NCI-H2107 (cell line): ENCODE data around the gene ANP32E.
A peak's percentile ranks its signal among the peaks of the same experiment; 100 is the strongest.

Source experiments
- DNase-seq: peaks from one replicate; lab custom pipeline; 2025; lab: John Stamatoyannopoulos, UW

ANP32E gene

DNA sequence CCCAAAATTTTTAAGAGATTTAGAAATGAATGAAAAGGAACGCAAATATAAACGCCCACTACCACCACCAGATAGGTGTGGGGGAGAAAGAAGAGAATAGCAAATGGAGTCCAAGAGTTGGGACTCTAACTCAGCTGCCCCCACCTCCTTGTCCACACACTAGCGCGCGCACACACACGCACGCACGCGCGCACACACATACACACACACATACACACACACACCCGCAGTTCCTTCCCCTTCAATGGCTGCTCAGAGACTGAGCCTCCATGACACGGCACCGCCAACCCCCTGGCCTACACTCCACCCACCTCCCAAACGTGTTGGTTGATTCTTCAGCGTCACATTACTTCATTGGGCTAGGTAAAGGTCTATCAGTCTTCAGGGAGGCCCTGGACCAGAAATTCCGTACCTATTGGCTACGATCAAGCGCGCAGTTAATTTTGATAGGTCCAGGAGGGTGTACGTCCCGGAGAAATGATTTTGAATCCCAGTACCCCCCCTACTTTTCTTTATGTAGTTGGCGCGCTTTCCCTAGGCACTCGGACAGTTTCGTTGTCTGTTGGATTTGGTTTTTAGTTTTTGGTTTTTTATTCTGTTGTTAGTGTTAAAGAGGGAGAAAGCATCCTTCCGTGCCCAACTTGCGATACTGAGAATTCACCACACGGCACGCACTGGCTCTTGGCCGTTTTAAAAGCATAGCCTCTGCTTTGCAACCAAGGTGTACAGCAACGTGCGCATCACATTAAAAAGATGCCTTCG lies at the start of gene ANP32E:
Gene ANP32E, minus strand, starts transcription at position 261 of the 762 bp plus-strand sequence. CDS start 326 bp downstream, outside the sequence.
- DNase-seq = peak; percentile 96

DNA sequence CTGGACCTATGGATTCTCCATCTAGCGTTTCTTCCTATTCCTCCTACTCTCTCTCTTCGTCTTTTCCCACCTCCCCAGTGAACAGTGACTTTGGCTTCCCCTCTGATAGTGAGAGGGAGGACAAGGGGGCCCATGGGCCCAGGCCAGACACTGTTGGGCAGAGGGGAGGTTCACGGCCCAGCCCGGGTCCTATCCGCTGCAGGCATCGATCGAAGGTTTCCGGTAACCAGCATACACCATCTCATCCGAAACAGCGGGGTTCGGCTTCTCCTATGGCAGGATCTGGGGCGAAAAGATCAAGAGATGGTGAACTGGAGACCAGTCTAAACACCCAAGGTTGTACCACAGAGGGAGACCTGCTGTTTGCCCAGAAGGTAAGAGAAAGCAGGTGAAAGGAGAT lies 47.3 kb upstream of the ANP32E start:
- DNase-seq = no peak

DNA sequence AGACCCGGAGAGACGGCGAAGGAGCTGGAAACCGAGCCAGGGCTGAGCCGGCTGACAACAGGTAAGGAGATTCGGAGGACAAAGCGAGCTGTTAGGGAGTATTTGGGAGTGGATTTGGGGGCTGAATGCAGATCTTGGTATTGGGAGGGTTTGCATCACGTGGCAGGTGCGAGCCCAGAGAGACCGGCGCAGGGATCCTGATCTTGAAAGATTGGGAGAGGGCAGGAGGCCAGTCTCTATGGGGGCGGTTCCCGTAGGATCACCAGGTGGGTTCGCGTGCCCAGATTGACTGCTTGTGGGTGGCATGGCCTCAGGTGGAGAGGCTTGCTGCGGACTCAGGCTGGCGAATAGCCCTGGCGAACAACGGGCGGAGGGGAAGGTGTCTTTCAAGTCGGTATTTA lies 46.6 kb upstream of the ANP32E start:
- DNase-seq = no peak

DNA sequence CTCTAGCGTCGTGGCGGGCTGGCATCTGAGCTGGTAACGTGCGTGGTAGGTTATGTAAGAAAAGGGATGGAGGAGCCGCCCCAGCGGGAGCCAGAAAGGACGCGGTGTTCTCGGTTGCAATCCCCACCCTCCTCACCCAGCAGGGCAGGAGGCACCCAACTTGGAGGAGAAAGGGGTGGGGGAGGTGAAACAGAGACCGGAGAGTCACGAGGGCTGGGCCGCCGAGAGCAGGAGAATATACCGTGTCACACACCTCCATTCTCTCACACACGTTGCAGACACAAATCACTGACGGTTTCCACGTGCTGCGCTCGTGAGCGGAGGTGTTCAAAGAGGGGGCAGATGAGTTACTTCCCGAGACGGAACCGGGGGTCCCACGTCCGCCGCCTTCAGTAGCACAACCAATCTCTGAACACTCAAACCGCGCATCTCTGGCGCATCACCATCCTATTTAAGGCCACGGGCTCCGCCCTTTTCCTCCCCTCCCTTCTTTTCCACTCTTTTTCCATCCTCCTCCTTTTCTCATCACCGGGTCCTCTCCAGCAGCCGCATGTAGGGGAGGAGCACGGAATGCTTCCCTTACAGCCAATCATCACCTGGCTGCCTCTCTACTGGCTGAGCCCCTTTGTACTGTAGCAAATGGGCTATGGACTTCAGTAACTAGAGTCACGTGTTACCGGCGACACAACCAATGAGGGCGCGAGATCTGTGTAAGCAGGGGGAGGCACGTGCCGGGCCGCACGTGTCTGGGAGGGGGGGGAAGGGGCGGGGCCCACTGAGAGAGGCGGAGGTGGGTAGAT lies 46.0 kb upstream of the ANP32E start, which contains the start of gene CIART:
Gene CIART, plus strand, starts transcription at position 797 of the 800 bp plus-strand sequence. CDS start 714 bp downstream, outside the sequence.
- DNase-seq = peak; percentile 97

DNA sequence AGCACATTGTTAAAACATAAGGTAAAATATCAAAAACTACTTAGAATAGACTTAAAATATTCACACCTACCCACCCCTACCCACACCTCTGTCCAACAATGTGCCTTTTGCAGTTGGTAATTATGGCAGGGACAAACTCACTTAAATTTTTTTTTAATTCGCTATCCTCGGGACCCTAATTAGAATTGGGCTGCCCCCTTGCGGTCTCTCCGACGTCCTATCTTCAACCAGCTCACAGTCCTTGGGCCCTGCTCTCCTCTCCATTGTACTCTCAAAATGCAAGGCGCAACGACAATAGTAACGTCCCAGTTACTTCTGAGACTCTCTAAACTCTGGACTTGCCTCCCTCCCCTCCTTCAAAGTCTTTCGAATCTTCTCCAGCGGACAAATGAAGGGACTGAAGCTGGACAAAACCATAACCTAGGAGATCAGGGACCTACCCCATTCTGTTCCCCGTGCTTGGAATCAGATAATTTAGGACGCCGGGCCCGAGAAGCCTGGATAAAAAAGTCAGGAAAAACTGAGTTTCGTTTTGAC lies 45.4 kb upstream of the ANP32E start:
- peak; percentile 59 for DNase-seq

DNA sequence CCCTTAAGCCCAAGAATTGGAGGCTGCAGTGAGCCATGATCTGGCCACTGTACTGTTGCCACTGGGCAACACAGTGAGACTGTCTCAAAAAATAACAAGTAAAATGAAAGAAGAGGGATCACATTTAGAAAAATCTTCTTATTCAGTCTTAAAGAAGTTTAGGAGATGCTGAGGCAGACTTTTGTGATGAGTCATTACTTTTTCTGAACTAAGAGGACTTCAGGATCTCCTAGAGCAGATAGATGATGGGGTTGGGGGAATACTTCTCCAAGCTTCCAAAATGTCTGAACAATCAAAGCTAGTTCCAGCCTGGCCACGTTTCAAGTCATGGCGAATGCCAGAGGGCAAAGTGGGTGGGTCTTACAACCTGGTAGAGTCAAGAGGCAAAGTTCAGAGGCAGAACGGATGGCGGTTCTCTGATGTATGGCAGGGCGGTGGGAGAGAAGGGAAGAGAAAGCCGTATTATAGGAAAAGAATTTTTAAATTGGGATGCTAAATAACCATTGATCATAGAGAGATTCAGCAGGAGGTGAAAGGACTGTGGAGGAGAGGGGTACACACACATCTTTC lies 44.3 kb upstream of the ANP32E start:
- DNase-seq = no peak

DNA sequence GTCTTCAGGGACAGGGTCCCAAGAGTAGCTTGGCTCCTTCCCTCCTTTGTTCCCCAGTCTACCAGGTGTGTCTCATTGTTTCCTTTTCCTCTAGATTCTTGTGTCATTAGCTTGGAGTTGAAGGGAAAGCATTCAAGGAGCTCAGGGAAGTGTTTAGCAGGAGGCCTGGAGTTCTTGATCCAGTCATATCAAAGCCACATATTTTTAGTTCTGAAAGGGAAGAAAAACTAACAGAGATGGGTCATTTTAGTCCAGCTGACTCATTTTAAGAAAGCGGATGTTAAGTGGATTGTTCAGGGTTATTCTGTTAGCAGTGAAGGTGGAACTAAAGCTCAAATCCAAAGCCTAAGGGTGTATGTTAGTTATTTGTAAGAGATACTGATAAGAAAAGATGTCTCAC lies 37.4 kb upstream of the ANP32E start:
- DNase-seq = no peak

DNA sequence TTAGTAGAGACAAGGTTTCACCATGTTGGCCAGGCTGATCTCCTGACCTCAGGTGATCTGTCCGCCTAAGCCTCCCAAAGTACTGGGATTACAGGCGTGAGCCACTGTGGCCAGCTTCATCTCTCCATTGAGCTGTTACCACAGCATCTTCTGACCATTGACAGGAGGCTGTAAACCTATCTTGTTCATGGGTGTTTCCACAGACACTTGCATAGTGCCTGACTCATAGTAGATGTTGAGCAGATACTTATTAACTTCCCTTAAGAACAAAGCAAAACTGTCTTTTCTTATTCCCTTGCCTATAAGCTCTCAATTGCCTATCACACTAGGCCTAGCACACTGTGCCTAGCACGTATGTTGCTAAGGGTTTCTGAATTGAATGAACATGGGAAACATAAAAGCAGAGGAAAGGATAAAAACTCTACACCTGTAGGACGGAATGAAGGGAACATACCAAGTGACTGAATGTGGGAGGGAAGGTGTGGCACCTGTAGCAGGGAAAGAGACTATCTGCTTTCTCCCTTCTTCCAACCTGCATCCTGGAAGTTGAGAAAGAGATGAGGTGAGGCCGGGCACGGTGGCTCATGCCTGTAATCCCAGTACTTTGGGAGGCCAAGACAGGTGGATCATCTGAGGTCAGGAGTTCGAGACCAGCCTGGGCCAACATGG lies 35.5 kb upstream of the ANP32E start:
- DNase-seq = no peak

DNA sequence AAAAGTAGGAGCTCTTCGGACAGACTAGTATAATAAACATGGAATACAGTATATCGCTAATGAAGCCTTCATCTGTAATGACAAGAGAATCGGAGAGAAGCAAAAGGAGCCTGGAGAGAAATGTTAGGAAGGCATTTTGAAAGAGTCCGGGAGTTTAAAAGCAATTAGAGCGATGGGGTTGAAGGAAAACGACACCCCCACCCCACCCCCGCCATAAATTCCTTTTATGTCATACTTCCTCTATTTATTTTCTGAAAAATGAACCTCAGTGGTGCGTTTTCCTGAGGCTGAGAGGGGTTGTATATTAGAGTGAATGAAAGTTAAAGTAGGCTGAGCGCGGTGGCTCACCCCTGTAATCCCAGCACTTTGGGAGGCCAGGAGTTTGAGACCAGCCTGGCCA lies 33.5 kb upstream of the ANP32E start:
- no peak for DNase-seq

DNA sequence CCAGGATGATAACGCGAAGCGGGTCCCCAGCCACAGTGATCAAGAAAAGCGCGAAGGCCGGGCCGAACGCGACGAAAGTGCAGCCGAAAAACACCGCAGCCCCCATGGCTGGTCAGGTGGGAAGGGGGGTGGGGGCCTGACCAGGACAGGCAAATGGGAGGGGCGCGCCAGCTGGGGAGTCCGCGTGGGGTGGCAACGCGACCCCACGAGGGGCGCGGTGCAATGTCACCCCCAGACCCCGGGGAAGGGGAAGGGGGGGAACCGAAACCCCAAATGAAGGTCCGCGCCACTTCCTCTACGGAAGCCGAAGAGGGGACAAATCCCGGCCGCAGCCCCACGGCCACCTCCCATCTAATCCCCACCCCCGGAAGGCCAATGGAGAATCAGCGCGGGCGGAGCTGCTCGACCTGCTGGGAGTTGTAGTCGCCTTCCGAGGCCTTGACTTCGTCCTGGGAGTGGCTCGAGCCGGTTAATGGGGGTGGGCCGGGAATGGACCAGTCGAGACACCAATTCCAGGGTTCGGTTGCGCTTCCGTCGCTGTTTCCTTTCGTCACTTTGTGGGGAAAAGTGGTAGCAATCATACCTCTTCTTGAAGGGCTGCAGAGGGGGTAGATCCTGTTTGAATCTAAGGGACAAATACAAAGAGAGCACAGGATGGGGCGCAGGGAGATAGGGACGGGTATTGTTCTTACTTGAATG lies 32.9 kb upstream of the ANP32E start, which contains the start of gene APH1A:
Gene APH1A, minus strand, starts transcription at position 312 of the 699 bp plus-strand sequence. Its CDS starts 206 bp downstream, at position 106.
- DNase-seq = peak; percentile 96

DNA sequence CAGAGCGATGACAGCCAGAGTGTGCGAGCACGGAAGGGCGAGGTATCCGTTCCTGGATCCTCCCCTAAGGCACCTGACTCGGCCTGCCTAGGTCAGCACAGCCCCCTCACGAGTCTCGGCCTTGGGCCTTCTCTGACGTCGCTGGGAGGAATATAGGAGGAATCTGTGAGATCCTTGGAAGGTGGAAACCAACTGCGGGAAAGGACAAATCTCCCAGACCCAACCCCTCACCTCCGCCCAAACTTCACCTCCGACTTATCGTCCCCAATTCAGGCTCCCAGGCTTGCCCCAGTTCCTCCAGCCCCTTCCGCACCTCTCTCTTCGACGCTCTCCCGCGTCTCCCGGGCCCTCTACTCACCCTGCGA lies 32.4 kb upstream of the ANP32E start:
- no peak for DNase-seq

DNA sequence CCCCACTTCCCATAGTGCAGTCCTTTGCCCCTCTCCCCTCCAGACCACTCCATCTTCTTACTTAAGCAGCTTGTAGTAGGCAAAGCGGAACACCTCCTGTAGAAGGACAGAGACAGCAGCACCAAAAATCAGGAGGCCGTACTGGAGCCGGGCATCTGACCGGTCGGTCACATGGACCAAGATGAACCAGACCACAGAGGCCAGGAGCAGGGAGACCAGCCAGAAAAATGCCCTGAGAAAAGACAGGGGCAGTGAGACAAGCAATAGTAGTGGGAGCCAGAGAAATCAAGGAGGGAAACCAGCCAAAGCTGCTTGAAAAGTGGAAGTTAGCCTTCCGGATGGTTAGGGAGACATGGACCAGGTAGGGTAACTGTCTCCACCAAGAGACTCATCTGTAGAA lies 32.0 kb upstream of the ANP32E start:
- DNase-seq = no peak

DNA sequence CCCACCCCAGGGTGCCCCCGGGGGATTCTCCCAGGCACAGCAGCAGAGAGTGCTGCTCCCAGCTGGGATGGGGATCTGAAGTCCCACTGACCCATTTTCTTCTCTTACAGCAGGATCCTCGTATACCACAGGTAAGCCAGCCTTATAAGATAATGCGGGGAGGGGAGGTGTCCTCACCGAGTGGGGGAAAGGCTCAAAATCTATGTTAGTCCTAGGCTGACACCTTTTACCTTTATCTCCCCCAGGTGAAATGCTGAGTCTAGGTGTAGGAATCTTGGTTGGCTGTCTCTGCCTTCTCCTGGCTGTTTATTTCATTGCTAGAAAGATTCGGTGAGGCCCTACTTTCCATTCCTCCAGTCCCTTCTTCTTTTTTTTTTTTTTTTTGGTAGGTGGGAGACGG lies 27.6 kb upstream of the ANP32E start:
- DNase-seq = no peak

DNA sequence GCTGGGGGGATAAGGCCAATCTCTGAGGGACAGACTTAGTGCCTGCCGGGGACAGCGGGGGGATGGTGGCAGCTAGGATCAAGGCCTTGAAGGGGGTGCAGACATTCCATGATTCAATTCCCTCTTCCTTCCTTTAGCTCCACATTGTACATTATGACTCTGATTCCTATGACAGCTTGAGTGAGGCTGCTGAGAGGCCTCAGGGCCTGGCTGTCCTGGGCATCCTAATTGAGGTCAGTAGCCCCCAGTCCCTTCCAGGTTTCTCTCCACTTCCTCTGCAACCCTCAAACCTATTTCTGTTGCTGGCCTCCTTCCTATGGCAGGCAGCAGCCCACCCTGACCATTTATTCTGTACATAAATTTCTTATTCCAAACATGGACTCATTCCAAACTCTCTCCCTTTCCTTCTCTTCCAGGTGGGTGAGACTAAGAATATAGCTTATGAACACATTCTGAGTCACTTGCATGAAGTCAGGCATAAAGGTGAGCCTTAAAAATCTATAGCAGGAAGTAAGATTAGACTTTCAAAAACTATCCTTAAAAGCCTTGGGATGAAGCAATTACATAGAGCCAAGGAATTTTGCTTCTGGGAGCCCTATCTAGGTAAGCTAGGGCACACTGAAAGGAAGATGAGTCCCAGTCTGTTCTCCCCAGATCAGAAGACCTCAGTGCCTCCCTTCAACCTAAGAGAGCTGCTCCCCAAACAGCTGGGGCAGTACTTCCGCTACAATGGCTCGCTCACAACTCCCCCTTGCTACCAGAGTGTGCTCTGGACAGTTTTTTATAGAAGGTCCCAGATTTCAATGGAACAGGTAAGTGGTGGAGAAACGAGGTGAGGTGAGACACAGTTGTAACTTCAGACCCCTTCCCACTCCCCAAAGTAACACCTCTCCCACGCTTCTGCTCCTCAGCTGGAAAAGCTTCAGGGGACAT lies 26.7 kb upstream of the ANP32E start:
- no peak for DNase-seq

DNA sequence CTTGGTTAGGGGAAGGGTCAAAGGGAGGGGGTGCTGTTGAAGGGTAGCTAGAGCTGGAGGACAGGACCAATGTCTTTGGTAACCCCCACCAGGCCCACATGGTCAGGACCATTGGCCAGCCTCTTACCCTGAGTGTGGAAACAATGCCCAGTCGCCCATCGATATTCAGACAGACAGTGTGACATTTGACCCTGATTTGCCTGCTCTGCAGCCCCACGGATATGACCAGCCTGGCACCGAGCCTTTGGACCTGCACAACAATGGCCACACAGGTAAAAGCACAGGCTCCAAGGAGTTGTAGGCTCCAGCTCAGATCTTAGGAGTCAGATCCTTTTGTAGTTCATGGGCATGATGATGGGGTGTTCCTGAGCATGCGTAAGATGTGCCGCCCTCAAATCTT lies 25.5 kb upstream of the ANP32E start:
- DNase-seq = no peak

DNA sequence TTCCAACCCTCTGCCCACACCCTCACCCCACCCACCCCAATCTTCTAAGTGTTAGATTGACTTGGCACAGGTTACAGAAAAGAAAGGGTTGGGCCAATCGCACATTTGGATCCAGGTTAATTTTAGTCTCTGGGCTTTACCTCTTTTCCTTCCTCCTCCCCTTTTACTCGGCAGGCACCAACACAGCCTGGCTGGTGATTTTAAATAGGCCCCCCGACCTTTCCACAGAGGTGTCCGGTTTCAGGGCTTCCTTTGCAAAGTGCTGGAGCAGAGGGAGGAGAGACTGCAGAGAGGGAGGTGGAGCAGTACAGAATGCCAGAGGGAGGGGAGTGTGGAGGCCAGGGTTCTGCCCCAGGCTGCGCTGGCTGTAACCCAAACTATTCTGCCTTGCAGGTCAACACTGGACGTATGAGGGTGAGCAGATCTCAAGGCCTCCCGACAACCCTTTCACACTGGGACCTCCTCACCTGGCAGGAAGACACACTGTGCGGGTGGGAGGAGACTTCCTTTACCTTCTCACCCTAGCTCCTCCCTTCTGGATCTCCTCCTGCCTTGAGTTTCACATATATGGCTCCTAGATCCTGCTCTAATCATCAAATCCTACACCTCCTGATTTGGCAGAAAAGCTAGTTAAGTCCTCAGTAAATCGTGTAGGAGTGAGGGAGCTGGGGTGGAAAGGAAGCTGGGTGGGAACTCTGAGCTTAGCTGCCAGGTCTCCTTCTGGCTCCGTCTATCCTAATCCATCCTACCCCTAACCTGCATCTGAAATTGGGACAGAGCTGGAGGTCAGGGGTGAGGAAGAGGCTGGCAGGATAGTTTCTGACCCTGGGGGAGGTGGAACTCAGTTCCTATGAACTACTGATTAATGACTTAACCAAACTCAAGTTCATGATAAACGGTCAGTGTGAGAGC lies 24.1 kb upstream of the ANP32E start:
- peak; percentile 71 for DNase-seq

DNA sequence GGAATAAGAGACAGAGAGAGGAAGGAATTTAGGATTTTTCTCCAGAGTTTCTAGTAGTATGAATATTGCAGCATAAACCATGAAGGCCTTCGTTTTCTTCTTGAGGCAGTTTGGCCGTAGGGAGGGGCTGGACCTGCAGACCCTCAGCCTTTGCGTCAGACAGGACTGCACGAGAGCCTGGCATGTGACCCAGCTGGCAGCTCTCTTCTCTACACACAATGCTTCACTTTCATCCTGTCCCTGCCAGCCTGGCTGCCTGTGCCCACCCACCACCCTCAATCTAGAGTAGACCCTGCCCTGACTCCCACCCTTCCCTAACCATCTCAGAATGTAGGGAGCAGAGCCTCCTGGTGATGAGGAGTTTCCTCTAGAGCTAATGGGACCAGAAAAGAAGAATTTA lies 23.3 kb upstream of the ANP32E start:
- no peak for DNase-seq

DNA sequence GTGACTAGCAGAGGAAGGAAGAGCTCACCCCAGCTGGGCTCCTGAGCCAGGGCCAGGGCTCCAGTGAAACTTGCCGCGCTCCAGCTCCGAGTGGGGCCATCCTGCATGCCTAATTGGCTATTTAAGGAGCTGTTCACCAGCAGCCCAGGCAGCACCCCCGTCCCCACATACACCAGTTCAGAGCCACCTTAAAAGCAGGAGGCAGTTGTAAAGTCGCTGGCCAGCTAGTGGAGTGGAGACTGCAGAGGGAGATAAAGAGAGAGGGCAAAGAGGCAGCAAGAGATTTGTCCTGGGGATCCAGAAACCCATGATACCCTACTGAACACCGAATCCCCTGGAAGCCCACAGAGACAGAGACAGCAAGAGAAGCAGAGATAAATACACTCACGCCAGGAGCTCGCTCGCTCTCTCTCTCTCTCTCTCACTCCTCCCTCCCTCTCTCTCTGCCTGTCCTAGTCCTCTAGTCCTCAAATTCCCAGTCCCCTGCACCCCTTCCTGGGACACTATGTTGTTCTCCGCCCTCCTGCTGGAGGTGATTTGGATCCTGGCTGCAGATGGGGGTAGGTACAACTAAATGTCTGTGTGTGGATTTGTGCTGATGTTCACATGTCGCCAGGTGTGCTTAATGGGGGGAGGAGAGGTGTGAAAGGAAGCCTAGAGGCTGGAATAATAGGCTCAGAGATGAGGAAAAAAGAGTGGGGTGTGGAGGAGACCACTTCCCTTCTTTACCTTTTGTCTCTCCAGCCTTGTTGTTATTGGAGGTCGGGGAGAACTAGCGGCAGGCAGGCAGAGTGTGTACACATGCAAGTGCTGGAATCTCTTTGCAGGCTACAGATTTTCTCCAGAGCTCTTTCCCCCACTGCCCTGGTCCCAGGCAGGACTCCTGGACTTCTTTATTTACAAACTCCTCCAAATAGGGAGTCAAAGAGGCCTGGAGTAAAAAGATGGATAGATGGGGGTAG lies 22.0 kb upstream of the ANP32E start, which contains the start of gene CA14:
Gene CA14, plus strand, starts transcription at position 151 of the 962 bp plus-strand sequence. Its CDS starts 355 bp downstream, at position 506.
- DNase-seq = no peak
